Peyer's patch (tissue), 4 donors: ENCODE data around the gene MECR. TPM values are rescaled to one million over a fixed set of nuclear protein-coding genes. Genes with fewer than 3 reads are reported as not detected.
"Not testable (repeated sequence)": the region's sequence is repeated elsewhere in the genome, so short reads cannot be mapped to it uniquely, and the experiment has no call there.

Source experiments
- DNase-seq, 3 donors: peaks; one replicate each; pipeline ENCODE4 v3.0.0-alpha.2; 2017 to 2019
- H3K27ac ChIP-seq, 4 donors: fragments of 200-600 bp; sonication (generic); one replicate each; pipeline ENCODE4 v1.5.1; 2016 to 2019
- H3K27me3 ChIP-seq, 2 donors: fragments of 200-600 bp; sonication (generic); one replicate each; pipeline ENCODE4 v1.5.1; 2019
- H3K36me3 ChIP-seq, 3 donors: fragments of 200-600 bp; sonication (generic); one replicate each; pipeline ENCODE4 v1.5.1; 2016 to 2019
- H3K4me1 ChIP-seq, 4 donors: fragments of 200-600 bp; sonication (generic); one replicate each; pipeline ENCODE4 v1.5.1; 2016 to 2019
- H3K4me3 ChIP-seq, 4 donors: fragments of 200-600 bp; sonication (generic); 1 replicate in 3 of 4; 2 replicates in 1 of 4; pipeline ENCODE4 v1.5.1; 2016 to 2019; ENCODE audit warnings: mild to moderate bottlenecking in 1 of 4
- H3K9me3 ChIP-seq, 4 donors: fragments of 200-600 bp; sonication (generic); one replicate each; pipeline ENCODE4 v1.5.1; 2016 to 2019; ENCODE audit warnings: mild to moderate bottlenecking in 1 of 4
- POLR2A ChIP-seq, 2 donors: fragments of 450-650 bp; IDR thresholded peaks; one replicate each; pipeline ENCODE4 v1.5.1; 2017; ENCODE audit warnings: antibody characterized with exemption in 2 of 2, mild to moderate bottlenecking in 2 of 2, moderate library complexity in 2 of 2
- total RNA-seq, 4 donors: library from RNA; depleted of rRNA; stranded (reverse); fragments of >200 nt; gene quantifications; one replicate each; pipeline ENCODE4 v1.1.0, GENCODE V29; 2016
- TF ChIP-seq, protein P1 (sequence below), 6 experiments: fragments of 450-650 bp in 4 of 6; fragments of 200-600 bp in 2 of 6; sonication (generic) in 1 of 6; IDR thresholded peaks; one replicate each; pipeline ENCODE4 v1.5.1; 2017 to 2019; ENCODE audit warnings: antibody characterized with exemption in 6 of 6, mild to moderate bottlenecking in 3 of 6, moderate library complexity in 1 of 6

The MECR gene
- total RNA-seq, 4 donors from 2014 or later = 9.3 to 31.4 (median 19.1) TPM

DNA sequence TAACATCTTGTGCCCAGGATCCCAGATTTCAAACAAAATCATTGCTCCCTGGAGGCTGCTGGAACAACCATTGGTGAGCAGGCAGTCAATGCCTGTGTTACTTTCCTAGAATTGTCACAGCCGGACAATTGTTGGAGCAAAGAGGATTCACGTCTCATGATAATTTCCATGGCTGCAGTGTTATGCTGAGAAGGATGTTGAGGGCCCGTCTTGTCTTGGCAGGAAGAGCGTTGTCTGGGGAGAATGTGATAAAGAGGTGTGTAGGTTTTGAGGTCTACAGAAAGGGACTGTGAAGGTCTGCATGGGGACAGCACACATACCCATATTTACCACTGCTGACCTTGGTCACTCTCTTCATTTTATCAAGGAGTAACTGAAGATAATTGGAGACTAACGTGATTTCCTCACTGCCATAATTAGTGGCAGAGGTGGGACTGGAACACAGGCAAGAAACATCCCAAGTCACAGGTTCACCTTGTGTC lies 6.3 kb downstream of the MECR start:
- Histone ChIP-seq H3K9me3 (no peaks in the 10 kb centered on the region), H3K4me3 (no peak overlapping the region), H3K27ac (no peak overlapping the region), H3K27me3 (no peaks in the 10 kb centered on the region), H3K4me1 (no peaks in the 10 kb centered on the region), H3K36me3 (no peaks in the 10 kb centered on the region)
- no peak for TF ChIP-seq POLR2A (IDR thresholded peaks at IDR 0.05)
- TF ChIP-seq, protein P1, sequence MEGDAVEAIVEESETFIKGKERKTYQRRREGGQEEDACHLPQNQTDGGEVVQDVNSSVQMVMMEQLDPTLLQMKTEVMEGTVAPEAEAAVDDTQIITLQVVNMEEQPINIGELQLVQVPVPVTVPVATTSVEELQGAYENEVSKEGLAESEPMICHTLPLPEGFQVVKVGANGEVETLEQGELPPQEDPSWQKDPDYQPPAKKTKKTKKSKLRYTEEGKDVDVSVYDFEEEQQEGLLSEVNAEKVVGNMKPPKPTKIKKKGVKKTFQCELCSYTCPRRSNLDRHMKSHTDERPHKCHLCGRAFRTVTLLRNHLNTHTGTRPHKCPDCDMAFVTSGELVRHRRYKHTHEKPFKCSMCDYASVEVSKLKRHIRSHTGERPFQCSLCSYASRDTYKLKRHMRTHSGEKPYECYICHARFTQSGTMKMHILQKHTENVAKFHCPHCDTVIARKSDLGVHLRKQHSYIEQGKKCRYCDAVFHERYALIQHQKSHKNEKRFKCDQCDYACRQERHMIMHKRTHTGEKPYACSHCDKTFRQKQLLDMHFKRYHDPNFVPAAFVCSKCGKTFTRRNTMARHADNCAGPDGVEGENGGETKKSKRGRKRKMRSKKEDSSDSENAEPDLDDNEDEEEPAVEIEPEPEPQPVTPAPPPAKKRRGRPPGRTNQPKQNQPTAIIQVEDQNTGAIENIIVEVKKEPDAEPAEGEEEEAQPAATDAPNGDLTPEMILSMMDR (IDR thresholded peaks at IDR 0.05) = no peak
- no peak for DNase-seq

DNA sequence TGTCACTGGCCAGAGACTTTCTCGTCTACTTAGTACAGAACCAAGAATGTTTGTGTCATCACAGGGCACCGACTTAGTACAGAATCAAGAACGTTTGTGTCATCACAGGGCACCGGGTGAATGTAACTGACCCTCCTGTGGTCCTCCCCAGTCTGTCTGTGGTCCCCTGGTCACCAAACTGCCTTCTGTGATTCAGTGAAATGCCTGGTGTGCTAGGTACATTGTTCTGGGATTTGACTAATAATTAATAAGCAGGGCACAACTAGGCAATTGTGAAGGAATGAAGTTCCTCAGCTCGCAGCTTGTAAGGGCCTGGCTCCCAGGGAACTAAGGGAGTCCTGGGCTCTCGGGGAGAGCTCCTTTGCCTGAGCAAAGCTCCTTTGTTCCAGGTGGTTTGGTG lies 7.2 kb downstream of the MECR start:
- TF ChIP-seq POLR2A (IDR thresholded peaks at IDR 0.05) = no peak
- TF ChIP-seq, protein P1 (IDR thresholded peaks at IDR 0.05) = no peak
- no peak overlapping the region for H3K27ac ChIP-seq
- H3K36me3 ChIP-seq = no peaks in the 10 kb centered on the region

GRCh38 chr1:29222686-29223085 lies 8.0 kb downstream of the MECR start:
- no peaks in the 10 kb centered on the region for H3K36me3 ChIP-seq
- no peak overlapping the region for H3K4me3 ChIP-seq
- H3K9me3 ChIP-seq = no peaks in the 10 kb centered on the region
- H3K27ac ChIP-seq = no peak overlapping the region
- no peak for TF ChIP-seq POLR2A (IDR thresholded peaks at IDR 0.05)
- TF ChIP-seq, protein P1 (IDR thresholded peaks at IDR 0.05) = no peak
- H3K27me3 ChIP-seq = no peaks in the 10 kb centered on the region
- no peak for DNase-seq
- H3K4me1 ChIP-seq = no peaks in the 10 kb centered on the region

More for the DNA sequence above, 7.2 kb downstream of the MECR start:
- Histone ChIP-seq H3K4me1 (no peaks in the 10 kb centered on the region), H3K4me3 (no peak overlapping the region), H3K27me3 (no peaks in the 10 kb centered on the region), H3K9me3 (no peaks in the 10 kb centered on the region)
- no peak for DNase-seq

GRCh38 chr1:29222260-29222659 lies 8.5 kb downstream of the MECR start:
- H3K27me3 ChIP-seq, H3K27ac ChIP-seq, H3K4me3 ChIP-seq, DNase-seq, H3K9me3 ChIP-seq, H3K4me1 ChIP-seq, H3K36me3 ChIP-seq: not testable (repeated sequence)

DNA sequence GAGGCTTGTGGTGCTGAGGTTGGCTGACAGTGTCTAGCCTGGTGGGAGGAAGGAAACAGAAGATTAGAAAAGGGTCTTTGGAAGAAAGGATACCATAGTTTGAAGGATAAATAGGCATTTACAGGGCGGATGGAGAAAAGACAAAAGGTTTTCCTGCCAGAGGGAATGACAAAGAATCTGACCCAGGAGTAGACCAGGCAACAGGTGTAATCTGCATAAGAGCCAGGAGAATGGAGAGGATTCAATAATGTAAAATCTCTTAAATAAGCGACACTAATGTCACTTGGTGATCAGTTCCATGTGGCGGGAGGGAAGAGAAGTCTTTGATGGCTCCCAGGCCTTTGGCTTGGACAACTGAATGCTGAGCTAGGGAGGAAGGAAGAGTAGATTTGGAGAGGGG lies 9.4 kb downstream of the MECR start:
- Histone ChIP-seq H3K27ac (no peak overlapping the region), H3K4me3 (no peak overlapping the region), H3K27me3 (no peaks in the 10 kb centered on the region), H3K4me1 (no peaks in the 10 kb centered on the region), H3K9me3 (no peaks in the 10 kb centered on the region), H3K36me3 (no peaks in the 10 kb centered on the region)
- TF ChIP-seq, protein P1 (IDR thresholded peaks at IDR 0.05) = no peak
- TF ChIP-seq POLR2A (IDR thresholded peaks at IDR 0.05) = no peak
- no peak for DNase-seq

DNA sequence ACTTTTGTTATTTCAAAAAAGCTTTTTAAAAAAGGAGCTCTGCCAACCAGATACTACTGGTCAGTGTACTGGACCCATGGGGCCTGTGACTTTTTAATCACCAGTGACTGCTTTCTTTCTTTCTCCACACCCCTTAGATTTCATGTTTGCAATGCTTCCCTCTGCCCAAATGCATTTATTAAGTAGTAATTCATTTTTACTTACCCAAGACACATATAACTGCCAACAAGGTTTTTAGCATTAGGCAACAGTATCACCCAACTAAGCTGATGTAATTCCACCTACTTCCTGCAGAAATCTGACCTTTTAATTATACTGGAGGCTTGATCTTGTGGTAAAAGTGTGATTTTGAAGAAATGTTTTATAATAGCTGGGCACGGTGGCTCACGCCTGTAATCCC lies 12.5 kb downstream of the MECR start:
- Histone ChIP-seq H3K4me1 (no peaks in the 10 kb centered on the region), H3K4me3 (no peak overlapping the region), H3K9me3 (no peaks in the 10 kb centered on the region), H3K36me3 (peaks cover 0 to 29% (median 0%) of the 10 kb centered on the region in 3 donors), H3K27ac (no peak overlapping the region), H3K27me3 (no peaks in the 10 kb centered on the region)
- TF ChIP-seq, protein P1 (IDR thresholded peaks at IDR 0.05) = no peak
- TF ChIP-seq POLR2A (IDR thresholded peaks at IDR 0.05) = no peak
- DNase-seq = no peak
